ENCODE measurements around the gene PAPSS1. TPM values are rescaled to one million over a fixed set of nuclear protein-coding genes. Genes with fewer than 3 reads are reported as not detected.
"Not testable (repeated sequence)": the region's sequence is repeated elsewhere in the genome, so short reads cannot be mapped to it uniquely, and the experiment has no call there.

The PAPSS1 gene
- polyA plus RNA-seq, 2 of the 4 experiments (the other 2 are of a cell fraction): 47.3 to 52.5 TPM

- ChIA-PET CTCF (no interaction called here), POLR2A (no interaction called here)
- Histone ChIP-seq H3K4me1 (no peaks in the 10 kb centered on the region), H3K4me3 (no peak overlapping the region), H3K4me2 (no peak overlapping the region), H3K9me3 (peaks cover 6% of the 10 kb centered on the region), H3K27ac (no peak overlapping the region)
- WGBS (ENCODE audit: missing lambda C conversion rate): 61% methylated on average over 2 of the region's 2 CpGs
- TF ChIP-seq CBX2 (IDR thresholded peaks at IDR 0.05; ENCODE audit: borderline replicate concordance, low read depth) (no peak), USF2 (IDR thresholded peaks at IDR 0.05) (no peak), JUNB (IDR thresholded peaks at IDR 0.05) (no peak), ELK1 (IDR thresholded peaks at IDR 0.05; ENCODE audit: low read depth, low read length) (no peak), BHLHE40 (IDR thresholded peaks at IDR 0.05; ENCODE audit: low read depth, low read length) (no peak), FOSB (CRISPR knock-in tag; IDR thresholded peaks at IDR 0.05) (no peak), RNF2 (IDR thresholded peaks at IDR 0.05; ENCODE audit: borderline replicate concordance, low read depth) (no peak), HOXB13 (CRISPR knock-in tag; IDR thresholded peaks at IDR 0.05; ENCODE audit: low read depth) (no peak), GATA3 (IDR thresholded peaks at IDR 0.05; ENCODE audit: borderline replicate concordance) (no peak), PHF8 (IDR thresholded peaks at IDR 0.05; ENCODE audit: borderline replicate concordance, low read depth) (no peak), TP53 (CRISPR knock-in tag; IDR thresholded peaks at IDR 0.05) (no peak), NPAS2 (CRISPR knock-in tag; IDR thresholded peaks at IDR 0.05; ENCODE audit: borderline replicate concordance) (no peak), HDAC2 (IDR thresholded peaks at IDR 0.05) (no peak), FOXS1 (CRISPR knock-in tag; IDR thresholded peaks at IDR 0.05) (no peak)
- TF ChIP-seq, protein P1, sequence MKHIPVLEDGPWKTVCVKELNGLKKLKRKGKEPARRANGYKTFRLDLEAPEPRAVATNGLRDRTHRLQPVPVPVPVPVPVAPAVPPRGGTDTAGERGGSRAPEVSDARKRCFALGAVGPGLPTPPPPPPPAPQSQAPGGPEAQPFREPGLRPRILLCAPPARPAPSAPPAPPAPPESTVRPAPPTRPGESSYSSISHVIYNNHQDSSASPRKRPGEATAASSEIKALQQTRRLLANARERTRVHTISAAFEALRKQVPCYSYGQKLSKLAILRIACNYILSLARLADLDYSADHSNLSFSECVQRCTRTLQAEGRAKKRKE (CRISPR knock-in tag; IDR thresholded peaks at IDR 0.05; ENCODE audit: low read depth): no peak
- TF ChIP-seq, protein P2, sequence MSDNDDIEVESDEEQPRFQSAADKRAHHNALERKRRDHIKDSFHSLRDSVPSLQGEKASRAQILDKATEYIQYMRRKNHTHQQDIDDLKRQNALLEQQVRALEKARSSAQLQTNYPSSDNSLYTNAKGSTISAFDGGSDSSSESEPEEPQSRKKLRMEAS (IDR thresholded peaks at IDR 0.05): no peak
- DNase-seq (ENCODE audit: low read depth in 1 of 2, low spot score in 1 of 2) (no peak), ATAC-seq (no peak), FAIRE-seq (no peak)
Observed at GRCh38 chr4:107699466-107700206, 20.4 kb downstream of the PAPSS1 start.

DNA sequence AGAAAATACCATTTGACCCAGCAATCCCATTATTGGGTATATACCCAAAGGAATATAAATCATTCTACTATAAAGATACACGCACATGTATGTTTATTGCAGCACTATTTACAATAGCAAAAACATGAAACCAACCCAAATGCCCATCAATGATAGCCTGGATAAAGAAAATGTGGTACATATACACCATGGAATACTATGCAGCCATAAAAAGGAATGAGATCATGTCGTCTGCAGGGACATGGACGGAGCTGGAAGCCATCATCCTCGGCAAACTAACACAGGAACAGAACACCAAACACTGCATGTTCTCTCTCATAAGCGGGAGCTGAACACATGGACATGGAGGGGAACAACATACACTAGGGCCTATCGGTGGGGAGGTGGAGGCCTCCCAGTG, 23.8 kb downstream of the PAPSS1 start:
- ATAC-seq, POLR2A ChIA-PET, CTCF ChIA-PET: not testable (repeated sequence)

DNA sequence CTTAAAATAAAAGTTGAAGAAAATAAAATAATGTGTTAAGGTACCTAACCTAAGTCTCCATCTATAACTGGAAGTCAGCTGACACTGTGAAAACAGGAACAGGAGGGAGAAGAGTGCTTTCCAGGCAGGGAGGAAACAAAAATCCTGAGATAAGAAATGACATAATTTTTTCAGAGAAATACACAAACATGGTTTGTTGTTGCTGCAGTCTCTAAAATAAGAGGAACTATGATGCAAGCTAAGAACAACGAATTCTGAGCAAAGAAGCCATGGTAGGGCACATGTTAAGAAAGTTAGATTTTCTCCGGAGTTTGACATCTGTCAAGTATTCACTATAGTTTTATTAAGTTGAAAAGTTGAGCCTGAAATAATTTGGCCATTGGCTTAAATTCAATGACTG, 26.9 kb downstream of the PAPSS1 start:
- POLR2A ChIA-PET: no interaction called here
- TF ChIP-seq SMC3 (IDR thresholded peaks at IDR 0.05) (no peak), HOXA7 (CRISPR knock-in tag; IDR thresholded peaks at IDR 0.05) (no peak), CEBPB (IDR thresholded peaks at IDR 0.05) (no peak), ZFP36 (IDR thresholded peaks at IDR 0.05; ENCODE audit: borderline replicate concordance, partially characterized antibody) (no peak), MAZ (IDR thresholded peaks at IDR 0.05; ENCODE audit: borderline replicate concordance, low read depth, low read length) (no peak), RARB (CRISPR knock-in tag; IDR thresholded peaks at IDR 0.05) (no peak), MAFK (IDR thresholded peaks at IDR 0.05; ENCODE audit: partially characterized antibody) (no peak), HOXB5 (CRISPR knock-in tag; IDR thresholded peaks at IDR 0.05) (no peak), MYC (IDR thresholded peaks at IDR 0.05; ENCODE audit: borderline replicate concordance, low read length) (no peak), SREBF2 (IDR thresholded peaks at IDR 0.05) (no peak), JUN (IDR thresholded peaks at IDR 0.05) (no peak), ZNF302 (CRISPR knock-in tag; IDR thresholded peaks at IDR 0.05) (no peak)
- TF ChIP-seq, protein P3, sequence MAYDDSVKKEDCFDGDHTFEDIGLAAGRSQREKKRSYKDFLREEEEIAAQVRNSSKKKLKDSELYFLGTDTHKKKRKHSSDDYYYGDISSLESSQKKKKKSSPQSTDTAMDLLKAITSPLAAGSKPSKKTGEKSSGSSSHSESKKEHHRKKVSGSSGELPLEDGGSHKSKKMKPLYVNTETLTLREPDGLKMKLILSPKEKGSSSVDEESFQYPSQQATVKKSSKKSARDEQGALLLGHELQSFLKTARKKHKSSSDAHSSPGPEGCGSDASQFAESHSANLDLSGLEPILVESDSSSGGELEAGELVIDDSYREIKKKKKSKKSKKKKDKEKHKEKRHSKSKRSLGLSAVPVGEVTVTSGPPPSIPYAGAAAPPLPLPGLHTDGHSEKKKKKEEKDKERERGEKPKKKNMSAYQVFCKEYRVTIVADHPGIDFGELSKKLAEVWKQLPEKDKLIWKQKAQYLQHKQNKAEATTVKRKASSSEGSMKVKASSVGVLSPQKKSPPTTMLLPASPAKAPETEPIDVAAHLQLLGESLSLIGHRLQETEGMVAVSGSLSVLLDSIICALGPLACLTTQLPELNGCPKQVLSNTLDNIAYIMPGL (CRISPR knock-in tag; IDR thresholded peaks at IDR 0.05; ENCODE audit: borderline replicate concordance): no peak

More for the DNA sequence above, 23.8 kb downstream of the PAPSS1 start:
- FAIRE-seq; H3K27ac ChIP-seq; DNase-seq (ENCODE audit: low read depth in 1 of 2, low spot score in 1 of 2); H3K4me2 ChIP-seq; H3K4me3 ChIP-seq; H3K9me3 ChIP-seq; H3K4me1 ChIP-seq: not testable (repeated sequence)
- 92% methylated on average over 6 of the region's 6 CpGs for WGBS (ENCODE audit: missing lambda C conversion rate)

More for the DNA sequence above, 26.9 kb downstream of the PAPSS1 start:
- Histone ChIP-seq H3K4me3 (no peak overlapping the region), H3K4me1 (peaks cover 19% of the 10 kb centered on the region), H3K27ac (no peak overlapping the region), H3K9me3 (no peaks in the 10 kb centered on the region), H3K4me2 (no peak overlapping the region)
- WGBS (ENCODE audit: missing lambda C conversion rate): 92% methylated on average over 2 of the region's 2 CpGs
- FAIRE-seq: no peak
- CTCF ChIA-PET: no interaction called here
- no peak for ATAC-seq
- DNase-seq (ENCODE audit: low read depth in 1 of 2, low spot score in 1 of 2): no peak

All from A549 (cell line).